ENCODE results near the gene PDLIM7.
A peak's percentile ranks its signal among the peaks of the same experiment; 100 is the strongest.

Gene PDLIM7

GRCh38 chr5:177458912-177459350, 38.5 kb downstream of the PDLIM7 start:
- DNase-seq (ENCODE audit: low spot score): peak; percentile 38
- FAIRE-seq: no peak

DNA sequence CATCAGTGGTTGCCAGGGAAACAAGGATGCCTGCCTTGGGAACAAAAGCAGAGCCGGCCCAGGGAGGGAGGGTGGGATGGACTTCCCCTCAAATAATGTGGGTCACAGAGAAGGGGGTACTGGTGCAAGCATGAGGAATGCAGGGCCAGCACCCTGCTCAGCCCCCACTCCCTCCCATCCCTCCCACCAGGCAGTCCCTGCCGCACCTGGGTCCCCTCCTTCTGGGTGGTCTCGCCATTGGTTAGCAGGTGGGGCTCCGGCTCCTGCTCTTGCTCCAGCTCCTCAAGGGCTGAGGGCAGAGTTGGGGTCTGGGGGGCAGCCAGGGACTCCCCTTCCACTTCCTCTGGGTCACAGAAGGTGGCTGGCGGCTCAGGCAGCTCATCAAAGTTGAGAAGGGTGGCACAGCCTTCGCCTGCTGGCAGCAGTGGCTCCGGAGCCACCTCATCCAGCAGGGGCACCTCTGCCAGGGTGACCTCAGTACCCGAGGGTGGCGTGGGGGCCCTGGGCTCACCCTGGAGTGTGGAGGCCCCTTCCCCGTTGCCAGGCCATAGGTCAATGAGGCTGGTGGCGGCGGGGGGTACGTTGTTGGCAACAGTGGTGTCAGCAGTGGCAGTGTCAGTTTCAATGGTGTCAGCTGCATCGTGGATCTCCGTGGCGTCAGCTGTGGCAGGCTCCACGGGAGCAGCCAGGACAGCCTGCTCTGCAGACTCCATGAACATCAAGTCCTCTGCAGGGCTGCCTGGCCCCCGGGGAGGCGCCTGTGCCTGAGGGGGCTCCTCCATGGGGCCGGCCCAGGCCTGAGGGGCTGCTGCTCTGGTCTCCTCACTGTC, 39.3 kb downstream of the PDLIM7 start:
- DNase-seq (ENCODE audit: low spot score) (no peak), FAIRE-seq (no peak)

DNA sequence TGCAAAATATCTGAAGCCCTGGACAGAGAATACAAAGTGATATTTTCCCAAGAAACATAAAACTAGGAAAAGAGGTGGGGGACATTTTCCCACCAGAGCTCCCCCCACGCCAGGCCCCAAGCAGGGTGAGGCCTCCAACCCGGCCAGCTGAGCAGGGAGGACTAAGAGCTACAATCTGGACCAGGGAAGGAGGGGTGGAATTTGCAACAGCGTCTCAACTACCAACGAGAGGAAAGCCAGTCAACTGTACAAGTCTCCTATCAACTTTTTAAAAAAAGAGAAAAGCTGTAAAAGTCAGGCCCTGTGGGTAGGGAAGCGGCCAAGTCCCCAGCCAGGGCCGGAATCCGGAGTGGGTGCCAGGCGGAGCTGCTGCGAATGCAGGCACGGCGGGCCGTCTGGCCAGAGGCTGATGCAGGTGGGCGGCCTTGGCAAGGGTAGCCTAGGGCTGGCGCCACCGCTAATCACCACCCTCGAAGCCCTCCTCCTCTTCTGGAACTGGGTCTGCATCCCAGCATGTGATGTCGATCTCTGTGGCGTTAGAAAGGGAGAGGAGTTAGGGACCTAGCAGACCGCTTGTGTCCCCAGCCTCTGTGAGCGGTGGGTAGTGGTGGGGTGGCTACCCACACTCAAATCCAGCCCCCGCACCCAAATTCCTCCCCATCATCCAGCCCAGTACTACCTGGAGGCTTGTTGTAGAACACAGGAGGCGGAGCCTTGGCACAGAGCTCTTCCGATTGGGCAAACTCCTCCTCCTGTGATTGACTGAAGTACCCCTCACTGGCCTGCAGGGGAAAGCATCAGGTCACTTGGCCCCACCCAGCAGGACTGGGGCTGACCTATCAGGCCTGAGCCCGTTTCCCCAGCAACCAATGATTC, 40.2 kb downstream of the PDLIM7 start:
- DNase-seq (ENCODE audit: low spot score): peak; percentile 94
- peak; percentile 68 for FAIRE-seq

GRCh38 chr5:177456591-177456964, 40.8 kb downstream of the PDLIM7 start:
- DNase-seq (ENCODE audit: low spot score) (no peak), FAIRE-seq (no peak)

DNA sequence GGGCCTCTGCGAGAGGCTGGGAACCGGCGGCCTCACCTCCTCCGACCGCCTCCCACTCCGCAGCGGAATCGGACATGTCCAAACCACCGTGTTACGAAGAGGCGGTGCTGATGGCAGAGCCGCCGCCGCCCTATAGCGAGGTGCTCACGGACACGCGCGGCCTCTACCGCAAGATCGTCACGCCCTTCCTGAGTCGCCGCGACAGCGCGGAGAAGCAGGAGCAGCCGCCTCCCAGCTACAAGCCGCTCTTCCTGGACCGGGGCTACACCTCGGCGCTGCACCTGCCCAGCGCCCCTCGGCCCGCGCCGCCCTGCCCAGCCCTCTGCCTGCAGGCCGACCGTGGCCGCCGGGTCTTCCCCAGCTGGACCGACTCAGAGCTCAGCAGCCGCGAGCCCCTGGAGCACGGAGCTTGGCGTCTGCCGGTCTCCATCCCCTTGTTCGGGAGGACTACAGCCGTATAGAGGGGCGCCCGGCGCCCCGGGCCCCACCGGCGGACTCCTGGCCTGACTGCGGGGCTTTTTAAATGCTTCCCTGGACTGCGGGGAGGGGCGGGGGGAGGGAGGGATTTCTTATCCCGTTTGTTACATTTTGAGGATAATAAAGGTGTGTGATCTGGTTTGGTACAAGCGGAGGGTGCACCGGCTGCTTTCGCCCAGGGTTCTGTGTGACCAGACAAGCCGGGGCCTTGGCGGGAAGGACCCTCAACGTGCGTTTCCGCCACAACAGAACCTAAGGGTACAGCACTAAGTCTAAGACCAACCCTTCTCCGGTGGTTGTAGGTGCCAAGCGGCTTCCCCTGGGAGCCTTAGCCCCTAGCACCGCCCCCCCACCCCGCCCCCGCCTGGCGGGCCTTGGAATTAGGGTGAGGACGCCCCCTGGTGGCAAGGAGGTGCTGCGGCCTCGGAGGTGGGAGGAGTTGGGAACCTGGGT, 41.5 kb downstream of the PDLIM7 start:
- peak; percentile 88 for DNase-seq (ENCODE audit: low spot score)
- FAIRE-seq: no peak

DNA sequence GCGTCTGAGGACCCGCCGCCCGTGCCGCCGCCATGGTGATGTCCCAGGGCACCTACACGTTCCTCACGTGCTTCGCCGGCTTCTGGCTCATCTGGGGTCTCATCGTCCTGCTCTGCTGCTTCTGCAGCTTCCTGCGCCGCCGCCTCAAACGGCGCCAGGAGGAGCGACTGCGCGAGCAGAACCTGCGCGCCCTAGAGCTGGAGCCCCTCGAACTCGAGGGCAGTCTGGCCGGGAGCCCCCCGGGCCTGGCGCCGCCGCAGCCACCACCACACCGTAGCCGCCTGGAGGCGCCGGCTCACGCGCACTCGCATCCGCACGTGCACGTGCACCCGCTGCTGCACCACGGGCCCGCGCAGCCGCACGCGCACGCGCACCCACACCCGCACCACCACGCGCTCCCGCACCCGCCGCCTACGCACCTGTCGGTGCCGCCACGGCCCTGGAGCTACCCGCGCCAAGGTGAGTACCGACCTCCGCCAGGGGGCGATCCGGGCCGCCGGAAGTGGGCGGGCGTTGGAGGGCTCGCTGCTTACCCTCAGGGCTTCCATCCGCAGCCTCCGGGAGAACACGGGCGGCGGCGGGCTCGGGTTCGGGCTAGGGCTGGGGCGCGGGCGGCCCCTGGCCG, 42.3 kb downstream of the PDLIM7 start:
- FAIRE-seq: no peak
- no peak for DNase-seq (ENCODE audit: low spot score)

GRCh38 chr5:177454397-177455035, 42.9 kb downstream of the PDLIM7 start:
- no peak for FAIRE-seq

DNA sequence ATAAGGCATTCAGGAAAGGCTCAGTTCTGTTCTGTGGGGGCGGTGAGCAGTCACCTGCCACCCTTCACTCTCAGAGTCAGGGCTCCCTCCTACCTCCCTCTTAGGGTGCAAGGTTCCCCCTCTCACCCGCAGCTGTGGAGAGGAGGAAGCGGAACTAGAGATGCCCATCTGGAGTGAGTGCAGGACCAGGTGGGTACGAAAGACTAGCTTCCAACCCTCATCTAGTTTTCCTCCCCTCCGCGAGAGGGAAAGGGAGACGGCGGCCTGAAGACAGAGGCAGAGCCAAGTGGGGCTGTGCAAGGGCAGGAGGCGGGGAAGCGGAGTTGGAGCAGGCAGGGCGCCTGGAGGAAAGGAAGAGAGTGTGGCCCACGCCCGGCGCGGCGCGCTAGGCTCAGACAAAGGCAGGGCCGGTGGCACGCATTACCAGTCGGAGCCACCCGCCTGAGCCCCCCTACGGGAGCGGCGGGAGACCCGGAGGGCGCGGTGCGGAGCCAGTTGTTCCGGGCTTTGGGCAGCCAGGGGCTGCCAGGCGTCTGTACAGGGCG, 43.5 kb downstream of the PDLIM7 start:
- DNase-seq (ENCODE audit: low spot score) (no peak), FAIRE-seq (no peak)

More at GRCh38 chr5:177454397-177455035, 42.9 kb downstream of the PDLIM7 start:
- no peak for DNase-seq (ENCODE audit: low spot score)

GRCh38 chr5:177452688-177453638, 44.4 kb downstream of the PDLIM7 start:
- FAIRE-seq (no peak), DNase-seq (ENCODE audit: low spot score) (no peak)

DNA sequence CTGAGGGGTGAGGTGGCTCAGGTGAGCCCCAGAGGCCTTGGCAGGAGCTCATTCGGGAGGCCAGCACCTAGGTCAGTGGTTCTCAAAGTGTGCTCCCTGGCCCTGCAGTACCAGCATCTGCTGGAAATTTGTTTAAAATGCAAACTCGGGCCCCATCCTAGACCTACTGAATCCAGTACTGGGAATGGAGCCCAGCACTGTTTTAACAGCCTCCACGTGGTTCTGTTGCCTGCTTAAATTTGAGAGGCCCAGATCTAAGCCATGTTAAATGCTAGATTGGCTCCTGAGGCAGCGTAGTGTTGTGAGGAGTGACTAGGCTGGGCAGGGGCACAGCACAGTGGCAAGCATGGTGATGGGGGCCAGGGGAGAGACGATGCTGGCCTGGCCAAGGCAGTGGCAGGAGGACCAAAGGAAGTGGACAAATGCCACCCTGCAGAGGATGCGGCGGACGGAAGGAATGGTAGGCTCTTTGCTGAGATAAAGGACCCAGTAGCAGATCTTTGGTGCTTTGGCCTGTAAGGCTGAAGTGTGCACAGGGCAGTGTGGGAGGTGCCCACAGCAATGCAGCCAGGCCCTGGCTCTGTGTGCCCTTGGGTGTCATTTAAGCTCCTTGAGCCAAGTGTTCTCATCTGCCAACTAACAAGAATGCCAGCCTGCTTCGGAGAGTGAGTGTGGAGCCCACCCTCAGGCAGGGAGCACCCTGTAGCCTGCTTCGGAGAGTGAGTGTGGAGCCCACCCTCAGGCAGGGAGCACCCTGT, 46.6 kb downstream of the PDLIM7 start:
- no peak for DNase-seq (ENCODE audit: low spot score)
- FAIRE-seq: no peak

GRCh38 chr5:177449140-177450061, 48.0 kb downstream of the PDLIM7 start:
- FAIRE-seq (no peak), DNase-seq (ENCODE audit: low spot score) (no peak)

- DNase-seq (ENCODE audit: low spot score) (no peak), FAIRE-seq (no peak)
Observed at GRCh38 chr5:177448244-177448950, 49.0 kb downstream of the PDLIM7 start.

- FAIRE-seq (peak; percentile 53), DNase-seq (ENCODE audit: low spot score) (peak; percentile 91)
Observed at GRCh38 chr5:177447611-177448243, 49.7 kb downstream of the PDLIM7 start.

- peak; percentile 75 for DNase-seq (ENCODE audit: low spot score)
- FAIRE-seq: no peak
Observed at GRCh38 chr5:177447066-177447610, 50.3 kb downstream of the PDLIM7 start.
